Right ventricle myocardium superior (tissue), 1 donor: ENCODE data around the gene ITPR3. TPM values are rescaled to one million over a fixed set of nuclear protein-coding genes. Genes with fewer than 3 reads are reported as not detected.
A peak's percentile ranks its signal among the peaks of the same experiment; 100 is the strongest.
"Not testable (repeated sequence)": the region's sequence is repeated elsewhere in the genome, so short reads cannot be mapped to it uniquely, and the experiment has no call there.

Source experiments
- ATAC-seq: fragments of 200-7000 bp; cut with Tn5 transposase; one replicate; pipeline ENCODE4 v1.9.1; 2020; ENCODE audit warnings: mild to moderate bottlenecking; ENCODE audit not compliant: poor library complexity
- DNase-seq: peaks from one replicate; pipeline ENCODE4 v3.0.0-alpha.2; 2020
- intact Hi-C: fragments of 100-400 bp; cut with DNase I; formaldehyde crosslinking; loops from one replicate; pipeline ENCODE4 v1.11.2; 2022
- total RNA-seq: library from RNA; stranded (reverse); fragmentation: NEBNext Ultra II Directional; extraction: Animal tissue kit (Norgen Biotek cat#: 25700); gene quantifications from one replicate; pipeline ENCODE4 v1.2.1, GENCODE V29; 2021
- donor health status: DM: no; HTN: yes; CAD: no; lungs with severe emphysema.

ITPR3 gene
- total RNA-seq, 1 donor from 2014 or later = 6.0 TPM

GRCh38 chr6:33630014-33630413 is 8.9 kb downstream of the ITPR3 start:
- intact Hi-C loops = loop anchor here (10.0 kb wide), 1 partner anchor 45 kb away; the partner anchor contains the start of gene BAK1
- no peak for ATAC-seq
- no peak for DNase-seq

GRCh38 chr6:33631521-33631920 is 10.4 kb downstream of the ITPR3 start:
- ATAC-seq, DNase-seq: not testable (repeated sequence)
- intact Hi-C loops = loop anchor here (10.0 kb wide), 1 partner anchor 47 kb away; the partner anchor contains the start of gene BAK1

DNA sequence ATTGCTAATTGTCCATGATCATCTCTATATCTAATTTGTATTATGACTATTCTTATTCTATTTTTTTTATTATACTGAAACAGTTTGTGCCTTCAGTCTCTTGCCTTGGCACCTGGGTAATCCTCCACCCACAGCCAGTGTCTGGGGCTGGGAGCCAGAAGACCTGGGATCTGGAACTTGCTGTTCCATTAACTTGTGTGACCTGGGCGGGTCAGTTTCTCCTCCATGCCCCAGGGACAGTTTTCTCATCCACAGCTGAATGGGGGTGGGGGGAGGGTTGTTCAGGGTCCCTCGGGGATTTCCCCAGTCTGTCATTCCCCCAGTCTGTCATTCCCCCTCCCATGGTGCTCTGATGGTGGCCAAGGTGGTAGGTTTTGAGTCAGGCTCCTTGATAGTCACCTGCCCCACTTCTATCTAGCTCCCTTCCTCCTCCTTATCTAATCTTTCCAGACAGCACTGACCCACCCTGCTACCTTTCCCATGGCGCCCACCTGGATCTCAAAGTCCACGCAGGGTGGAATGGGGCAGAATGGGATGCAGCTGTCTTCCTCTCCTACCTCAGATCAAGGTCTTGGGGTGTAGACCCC is 10.9 kb downstream of the ITPR3 start:
- intact Hi-C loops = loop anchor here (10.0 kb wide), 1 partner anchor 47 kb away; the partner anchor contains the start of gene BAK1
- ATAC-seq (no peak), DNase-seq (no peak)

DNA sequence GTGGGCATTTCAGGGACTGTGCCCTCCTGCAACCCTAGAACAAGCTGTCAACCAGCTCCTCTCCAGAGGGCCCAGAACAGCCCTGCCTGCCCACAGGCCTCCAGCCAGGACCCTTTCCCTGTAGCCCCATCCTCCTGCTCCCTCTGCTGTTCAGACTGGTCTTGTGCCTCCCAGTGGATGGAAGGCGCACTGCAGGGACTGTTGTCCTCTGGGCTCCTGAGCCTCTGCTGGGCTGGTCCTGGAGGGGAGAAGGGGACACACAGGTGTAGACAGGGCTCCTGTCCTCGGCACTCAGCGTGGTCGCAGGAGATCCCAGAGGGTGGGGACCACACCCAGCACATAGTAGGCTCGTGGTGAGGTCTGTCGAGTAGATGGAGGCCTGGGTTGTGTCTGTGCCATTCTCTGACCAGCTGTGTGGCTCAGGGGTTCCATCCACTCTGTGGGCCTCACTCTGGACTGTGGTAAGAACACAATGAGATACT is 11.5 kb downstream of the ITPR3 start:
- ATAC-seq (no peak), DNase-seq (peak; percentile 59)
- intact Hi-C loops = loop anchor here (10.0 kb wide), 1 partner anchor 48 kb away; the partner anchor contains the start of gene BAK1

- no peak for DNase-seq
- intact Hi-C loops = loop anchor here (10.0 kb wide), 1 partner anchor 48 kb away; the partner anchor contains the start of gene BAK1
- no peak for ATAC-seq
Observed at GRCh38 chr6:33633084-33633461, 12.0 kb downstream of the ITPR3 start.

GRCh38 chr6:33633462-33634158 is 12.5 kb downstream of the ITPR3 start:
- peak; percentile 83 for DNase-seq
- peak; percentile 86 for ATAC-seq
- intact Hi-C loops = loop anchor here (10.0 kb wide), 1 partner anchor 49 kb away; the partner anchor contains the start of gene BAK1

DNA sequence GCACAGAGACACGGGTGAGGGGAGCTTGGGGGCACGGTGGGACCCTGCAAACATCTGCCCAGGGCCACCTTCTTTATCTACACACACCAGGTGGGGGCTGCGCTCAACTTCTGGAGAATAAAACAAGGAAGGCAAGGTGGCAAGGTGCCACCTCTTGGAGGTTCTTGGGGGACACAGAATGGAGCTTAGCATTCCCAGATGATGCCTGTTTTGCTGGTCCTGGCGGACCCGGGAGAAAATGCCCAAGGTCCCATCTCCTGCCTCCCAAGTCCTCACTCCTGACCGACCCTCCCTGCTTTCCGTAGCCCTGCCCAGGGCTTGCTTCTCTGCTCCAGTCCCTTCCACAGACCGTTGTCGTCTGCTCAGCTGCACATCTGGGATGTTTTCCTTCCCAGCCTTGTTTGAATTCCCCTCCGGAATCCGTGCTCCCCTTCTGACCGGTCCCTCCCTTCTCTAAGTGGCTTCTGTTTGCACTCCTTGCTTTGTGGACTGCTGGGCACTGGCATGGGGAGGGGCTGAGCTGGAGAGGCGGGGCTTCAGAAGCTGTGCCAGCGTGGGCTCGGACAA is 13.1 kb downstream of the ITPR3 start:
- no peak for DNase-seq
- intact Hi-C loops = loop anchor here (10.0 kb wide), 1 partner anchor 49 kb away; the partner anchor contains the start of gene BAK1
- peak; percentile 26 for ATAC-seq

- intact Hi-C loops = loop anchor here (10.0 kb wide), 1 partner anchor 50 kb away; the partner anchor contains the start of gene BAK1
- no peak for DNase-seq
- ATAC-seq = no peak
Observed at GRCh38 chr6:33634946-33635345, 13.8 kb downstream of the ITPR3 start.

DNA sequence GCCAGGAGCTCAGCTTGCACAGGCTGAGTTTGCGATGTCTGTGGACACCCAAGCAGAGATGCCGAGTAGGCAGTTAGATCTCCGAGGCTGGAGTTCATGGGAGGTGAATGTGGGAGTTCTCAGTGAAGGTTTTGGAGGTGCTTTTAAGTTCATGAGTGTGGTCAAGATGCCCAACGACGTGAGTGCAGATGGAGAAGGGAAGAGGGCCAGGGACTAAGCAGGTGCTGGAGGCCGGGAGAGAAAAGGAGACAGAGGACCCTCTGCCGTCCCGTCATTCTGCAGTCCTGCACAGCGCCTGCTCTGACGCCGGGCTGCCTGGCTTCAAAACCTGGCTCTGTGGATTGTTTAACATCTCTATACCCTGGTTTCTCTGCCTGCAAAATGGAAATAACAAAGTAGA is 15.5 kb downstream of the ITPR3 start:
- intact Hi-C loops = loop anchor here (10.0 kb wide), 1 partner anchor 52 kb away; the partner anchor contains the start of gene BAK1
- ATAC-seq (no peak), DNase-seq (no peak)

GRCh38 chr6:33638556-33638955 is 17.4 kb downstream of the ITPR3 start:
- intact Hi-C loops = loop anchor here (10.0 kb wide), 1 partner anchor 54 kb away; the partner anchor contains the start of gene BAK1
- ATAC-seq (no peak), DNase-seq (no peak)

GRCh38 chr6:33639559-33639958 is 18.4 kb downstream of the ITPR3 start:
- intact Hi-C loops = loop anchor here (10.0 kb wide), 1 partner anchor 55 kb away; the partner anchor contains the start of gene BAK1
- no peak for DNase-seq
- no peak for ATAC-seq

DNA sequence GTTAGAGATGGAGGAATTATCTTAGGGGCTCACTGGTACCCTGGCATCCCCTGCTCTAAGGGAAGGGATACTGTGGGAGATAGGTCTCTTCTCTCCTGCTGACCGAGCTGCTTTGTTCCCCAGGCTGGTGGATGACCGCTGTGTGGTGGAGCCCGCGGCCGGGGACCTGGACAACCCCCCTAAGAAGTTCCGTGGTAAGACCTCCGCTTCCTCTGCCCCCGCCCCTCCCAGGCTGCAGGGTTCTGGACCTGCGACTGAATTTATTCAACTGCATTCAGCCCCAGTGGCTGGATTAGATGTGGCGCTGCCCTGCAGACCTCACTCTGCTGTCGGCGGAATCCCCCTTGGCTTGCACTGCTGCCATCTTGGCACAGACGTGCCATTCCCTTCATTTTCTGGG is 19.2 kb downstream of the ITPR3 start:
- DNase-seq (no peak), ATAC-seq (no peak)
- intact Hi-C loops = no loop called here

DNA sequence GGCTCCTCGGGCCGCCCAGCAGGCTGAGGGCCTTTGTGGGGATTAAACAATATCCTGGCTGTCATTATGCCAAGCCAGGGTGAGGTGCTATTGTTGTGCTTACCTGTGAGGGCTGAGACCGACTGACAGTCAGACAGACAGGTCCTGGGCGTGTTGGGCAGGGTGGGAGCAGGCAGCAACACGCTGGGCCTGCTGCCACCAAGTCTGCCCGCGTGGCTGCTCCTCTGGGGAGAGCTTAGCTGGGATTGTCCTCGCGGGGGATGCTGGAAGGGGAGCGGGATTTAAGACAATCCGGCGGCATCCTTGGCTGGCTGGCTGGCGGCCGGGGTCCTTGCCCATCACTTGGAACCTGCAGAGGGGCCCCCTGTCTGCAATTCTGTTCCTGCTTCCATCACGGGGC is 20.0 kb downstream of the ITPR3 start:
- DNase-seq = no peak

GRCh38 chr6:33641602-33642001 is 20.5 kb downstream of the ITPR3 start:
- DNase-seq = no peak
- intact Hi-C loops = no loop called here
- ATAC-seq = no peak

More for the DNA sequence above, 20.0 kb downstream of the ITPR3 start:
- intact Hi-C loops = no loop called here
- no peak for ATAC-seq

- ATAC-seq (no peak), DNase-seq (no peak)
- intact Hi-C loops = no loop called here
Observed at GRCh38 chr6:33642897-33643296, 21.8 kb downstream of the ITPR3 start.

DNA sequence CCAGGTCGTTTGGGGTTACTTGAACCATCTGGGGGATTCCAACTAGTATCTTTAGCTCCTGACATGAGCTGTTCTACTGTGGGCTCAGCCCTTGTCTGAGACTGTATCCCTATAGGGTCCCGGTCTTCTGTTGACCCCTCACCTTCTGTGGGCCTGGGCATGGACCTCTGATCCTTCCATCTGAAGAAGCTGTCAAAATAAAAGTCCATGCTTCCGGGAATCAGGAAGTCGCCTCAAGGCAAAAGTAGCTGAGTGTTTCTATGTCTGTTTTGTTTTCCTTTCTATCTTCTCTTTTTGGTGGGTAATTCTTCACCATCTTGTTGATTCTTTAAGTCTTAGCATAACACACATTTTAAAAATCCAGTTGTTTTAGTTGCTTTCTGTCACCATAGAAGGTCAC is 30.3 kb downstream of the ITPR3 start:
- DNase-seq (no peak), ATAC-seq (no peak)
- intact Hi-C loops = no loop called here

DNA sequence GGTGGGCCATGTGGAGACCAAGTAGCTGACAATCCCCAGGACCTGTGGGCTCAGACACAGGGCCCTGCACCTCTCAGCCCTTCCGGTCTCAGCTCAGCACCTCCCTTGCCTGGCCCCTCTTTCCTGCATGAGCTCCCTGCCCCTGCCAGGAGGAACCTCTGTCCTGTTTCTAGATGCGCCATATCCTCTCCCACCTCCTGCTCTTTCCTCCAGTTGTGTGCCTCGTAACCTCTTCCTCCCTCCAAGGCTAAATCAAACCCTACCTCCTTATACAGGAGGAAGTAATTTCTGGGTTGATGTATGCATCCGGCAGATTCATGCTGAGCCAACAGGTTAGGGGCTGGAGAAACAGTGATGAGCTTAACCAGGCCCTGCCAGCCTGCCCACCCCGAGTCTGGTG is 30.9 kb downstream of the ITPR3 start:
- ATAC-seq (no peak), DNase-seq (no peak)
- intact Hi-C loops = no loop called here

DNA sequence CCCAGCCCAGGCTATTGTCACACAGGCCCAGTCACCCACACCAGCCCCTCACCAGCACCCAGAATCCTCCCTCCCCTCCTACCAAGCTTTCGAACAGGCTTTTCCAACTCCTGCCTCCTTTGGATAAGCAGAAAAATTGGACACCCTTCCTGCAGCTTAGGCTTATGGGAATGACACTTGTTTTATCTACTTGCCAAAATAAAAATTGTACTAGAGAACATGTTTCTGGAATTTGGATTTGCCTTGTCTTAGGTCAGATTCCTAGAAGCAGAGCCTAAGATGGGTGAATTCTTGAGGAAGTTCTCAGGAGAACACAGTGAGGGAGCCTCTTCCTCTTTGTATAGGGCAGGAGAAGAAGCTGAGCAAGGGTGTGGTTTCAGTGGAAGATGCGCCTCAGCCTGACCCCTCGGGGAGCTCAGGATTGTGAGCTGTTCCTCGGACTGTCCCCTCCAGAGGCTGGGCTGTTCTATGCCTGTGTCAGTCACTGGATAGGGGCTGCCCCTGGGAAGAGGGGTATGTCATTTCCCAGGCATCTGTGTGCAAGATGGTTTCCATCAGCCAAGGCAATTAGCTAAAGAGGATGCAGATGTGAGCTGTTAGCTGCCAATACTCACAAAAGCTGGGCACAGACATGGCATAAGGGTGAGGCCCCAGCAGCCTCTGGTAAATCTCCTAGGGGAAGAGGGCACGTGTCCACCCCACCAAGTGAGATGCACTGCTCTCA is 33.9 kb downstream of the ITPR3 start:
- no peak for DNase-seq
- no peak for ATAC-seq
- intact Hi-C loops = no loop called here

- no peak for ATAC-seq
- intact Hi-C loops = no loop called here
Observed at GRCh38 chr6:33656844-33657243, 35.7 kb downstream of the ITPR3 start.

More at GRCh38 chr6:33656844-33657243, 35.7 kb downstream of the ITPR3 start:
- no peak for DNase-seq
